Limb (tissue), 2 donors: Measurements from ENCODE around the gene SEC24D.
A peak's percentile ranks its signal among the peaks of the same experiment; 100 is the strongest.

Source experiments
- DNase-seq, 2 donors: peaks; one replicate each; pipeline ENCODE4 v3.0.0-alpha.2; 2016; ENCODE audit errors: extremely low spot score in 2 of 2

Gene SEC24D

GRCh38 chr4:118776157-118776954 lies 59.6 kb downstream of the SEC24D start:
- no peak for DNase-seq

- no peak for DNase-seq
Measured at GRCh38 chr4:118775405-118775804, 60.5 kb downstream of the SEC24D start.

- no peak for DNase-seq
Measured at GRCh38 chr4:118774989-118775388, 60.9 kb downstream of the SEC24D start.

GRCh38 chr4:118774321-118774720 lies 61.6 kb downstream of the SEC24D start:
- no peak for DNase-seq

- DNase-seq: no peak
Measured at GRCh38 chr4:118773429-118773792, 62.5 kb downstream of the SEC24D start.

- no peak for DNase-seq
Measured at GRCh38 chr4:118772767-118773428, 63.0 kb downstream of the SEC24D start.

GRCh38 chr4:118772081-118772766 lies 63.7 kb downstream of the SEC24D start:
- peak in 1 of 2 donors; percentile 81 for DNase-seq

GRCh38 chr4:118770741-118771187 lies 65.2 kb downstream of the SEC24D start:
- DNase-seq: no peak

- DNase-seq: no peak
Measured at GRCh38 chr4:118769161-118769560, 66.8 kb downstream of the SEC24D start.

- no peak for DNase-seq
Measured at GRCh38 chr4:118767109-118767508, 68.8 kb downstream of the SEC24D start.

- DNase-seq: no peak
Measured at GRCh38 chr4:118765399-118765798, 70.5 kb downstream of the SEC24D start.

GRCh38 chr4:118762730-118763477 lies 73.0 kb downstream of the SEC24D start:
- no peak for DNase-seq

- DNase-seq: no peak
Measured at GRCh38 chr4:118762155-118762554, 73.8 kb downstream of the SEC24D start.

- no peak for DNase-seq
Measured at GRCh38 chr4:118761397-118762016, 74.4 kb downstream of the SEC24D start.

- no peak for DNase-seq
Measured at GRCh38 chr4:118760493-118760892, 75.4 kb downstream of the SEC24D start.

GRCh38 chr4:118760092-118760491 lies 75.8 kb downstream of the SEC24D start:
- DNase-seq: no peak

- DNase-seq: no peak
Measured at GRCh38 chr4:118759481-118759880, 76.4 kb downstream of the SEC24D start.

- no peak for DNase-seq
Measured at GRCh38 chr4:118758293-118758692, 77.6 kb downstream of the SEC24D start.

- DNase-seq: no peak
Measured at GRCh38 chr4:118757761-118758251, 78.1 kb downstream of the SEC24D start.

- DNase-seq: no peak
Measured at GRCh38 chr4:118756958-118757357, 79.0 kb downstream of the SEC24D start.

- DNase-seq: no peak
Measured at GRCh38 chr4:118756429-118756828, 79.5 kb downstream of the SEC24D start.
